Measurements from ENCODE around the gene GUCY1A1.

Gene GUCY1A1

DNA sequence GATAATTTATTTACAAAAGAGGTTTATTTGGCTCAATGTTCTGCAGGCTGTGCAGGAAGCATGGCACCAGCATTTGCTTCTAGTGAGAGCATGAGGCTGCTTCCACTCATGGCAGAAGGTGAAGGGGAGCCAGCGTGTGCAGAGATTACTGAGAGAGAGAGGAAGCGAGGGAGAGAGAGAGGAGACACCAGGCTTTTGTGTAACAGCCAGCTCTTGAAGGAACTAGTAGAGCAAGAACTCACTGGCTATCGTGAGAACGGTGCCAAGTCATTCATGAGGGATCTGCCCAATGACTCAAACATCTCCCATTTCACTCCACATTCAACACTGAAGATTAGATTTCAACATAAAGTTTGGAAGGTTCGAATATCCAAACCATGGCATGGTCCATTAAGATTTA, 12.7 kb downstream of the GUCY1A1 start (continued):
- TF ChIP-seq ZNF133 (tag by site-specific recombination; IDR thresholded peaks at IDR 0.05) (no peak), YY1 (tag by site-specific recombination; IDR thresholded peaks at IDR 0.05) (0 out of 2 replicates have a peak, but pooled peaks have one; percentile 23), GFI1B (tag by site-specific recombination; IDR thresholded peaks at IDR 0.05) (peak; percentile 79; the same call in 1 of the 2 replicates), ZNF354C (tag by site-specific recombination; IDR thresholded peaks at IDR 0.05; ENCODE audit: borderline replicate concordance, low read depth) (no peak), ZNF10 (tag by site-specific recombination; IDR thresholded peaks at IDR 0.05) (peak; percentile 71; the same call in 1 of the 2 replicates), ZNF600 (tag by site-specific recombination; IDR thresholded peaks at IDR 0.05) (peak; percentile 66), ZSCAN30 (tag by site-specific recombination; IDR thresholded peaks at IDR 0.05) (peak; percentile 66; the same call in 1 of the 2 replicates), FEZF1 (tag by site-specific recombination; IDR thresholded peaks at IDR 0.05) (0 out of 2 replicates have a peak, but pooled peaks have one; percentile 9), ZNF223 (tag by site-specific recombination; IDR thresholded peaks at IDR 0.05) (no peak), IKZF3 (tag by site-specific recombination; IDR thresholded peaks at IDR 0.05) (peak; percentile 37; the same call in 1 of the 2 replicates), ZFHX2 (tag by site-specific recombination; conservative IDR thresholded peaks at IDR 0.05) (no peak), ZNF596 (tag by site-specific recombination; IDR thresholded peaks at IDR 0.05) (peak; percentile 84), ZNF16 (tag by site-specific recombination; IDR thresholded peaks at IDR 0.05; ENCODE audit: low read depth) (peak; percentile 73; the same call in 1 of the 2 replicates), ZNF146 (tag by site-specific recombination; IDR thresholded peaks at IDR 0.05) (no peak)
- TF ChIP-seq, protein P1, sequence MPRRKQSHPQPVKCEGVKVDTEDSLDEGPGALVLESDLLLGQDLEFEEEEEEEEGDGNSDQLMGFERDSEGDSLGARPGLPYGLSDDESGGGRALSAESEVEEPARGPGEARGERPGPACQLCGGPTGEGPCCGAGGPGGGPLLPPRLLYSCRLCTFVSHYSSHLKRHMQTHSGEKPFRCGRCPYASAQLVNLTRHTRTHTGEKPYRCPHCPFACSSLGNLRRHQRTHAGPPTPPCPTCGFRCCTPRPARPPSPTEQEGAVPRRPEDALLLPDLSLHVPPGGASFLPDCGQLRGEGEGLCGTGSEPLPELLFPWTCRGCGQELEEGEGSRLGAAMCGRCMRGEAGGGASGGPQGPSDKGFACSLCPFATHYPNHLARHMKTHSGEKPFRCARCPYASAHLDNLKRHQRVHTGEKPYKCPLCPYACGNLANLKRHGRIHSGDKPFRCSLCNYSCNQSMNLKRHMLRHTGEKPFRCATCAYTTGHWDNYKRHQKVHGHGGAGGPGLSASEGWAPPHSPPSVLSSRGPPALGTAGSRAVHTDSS (tag by site-specific recombination; IDR thresholded peaks at IDR 0.05) = peak; percentile 35; the same call in 1 of the 2 replicates
- TF ChIP-seq, protein P2, sequence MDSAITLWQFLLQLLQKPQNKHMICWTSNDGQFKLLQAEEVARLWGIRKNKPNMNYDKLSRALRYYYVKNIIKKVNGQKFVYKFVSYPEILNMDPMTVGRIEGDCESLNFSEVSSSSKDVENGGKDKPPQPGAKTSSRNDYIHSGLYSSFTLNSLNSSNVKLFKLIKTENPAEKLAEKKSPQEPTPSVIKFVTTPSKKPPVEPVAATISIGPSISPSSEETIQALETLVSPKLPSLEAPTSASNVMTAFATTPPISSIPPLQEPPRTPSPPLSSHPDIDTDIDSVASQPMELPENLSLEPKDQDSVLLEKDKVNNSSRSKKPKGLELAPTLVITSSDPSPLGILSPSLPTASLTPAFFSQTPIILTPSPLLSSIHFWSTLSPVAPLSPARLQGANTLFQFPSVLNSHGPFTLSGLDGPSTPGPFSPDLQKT (IDR thresholded peaks at IDR 0.05; ENCODE audit: borderline replicate concordance, low read depth, low read length) = no peak
- TF ChIP-seq, protein P3, sequence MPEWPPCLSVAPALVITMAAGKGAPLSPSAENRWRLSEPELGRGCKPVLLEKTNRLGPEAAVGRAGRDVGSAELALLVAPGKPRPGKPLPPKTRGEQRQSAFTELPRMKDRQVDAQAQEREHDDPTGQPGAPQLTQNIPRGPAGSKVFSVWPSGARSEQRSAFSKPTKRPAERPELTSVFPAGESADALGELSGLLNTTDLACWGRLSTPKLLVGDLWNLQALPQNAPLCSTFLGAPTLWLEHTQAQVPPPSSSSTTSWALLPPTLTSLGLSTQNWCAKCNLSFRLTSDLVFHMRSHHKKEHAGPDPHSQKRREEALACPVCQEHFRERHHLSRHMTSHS (tag by site-specific recombination; IDR thresholded peaks at IDR 0.05) = no peak
- TF ChIP-seq, protein P4, sequence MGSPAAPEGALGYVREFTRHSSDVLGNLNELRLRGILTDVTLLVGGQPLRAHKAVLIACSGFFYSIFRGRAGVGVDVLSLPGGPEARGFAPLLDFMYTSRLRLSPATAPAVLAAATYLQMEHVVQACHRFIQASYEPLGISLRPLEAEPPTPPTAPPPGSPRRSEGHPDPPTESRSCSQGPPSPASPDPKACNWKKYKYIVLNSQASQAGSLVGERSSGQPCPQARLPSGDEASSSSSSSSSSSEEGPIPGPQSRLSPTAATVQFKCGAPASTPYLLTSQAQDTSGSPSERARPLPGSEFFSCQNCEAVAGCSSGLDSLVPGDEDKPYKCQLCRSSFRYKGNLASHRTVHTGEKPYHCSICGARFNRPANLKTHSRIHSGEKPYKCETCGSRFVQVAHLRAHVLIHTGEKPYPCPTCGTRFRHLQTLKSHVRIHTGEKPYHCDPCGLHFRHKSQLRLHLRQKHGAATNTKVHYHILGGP (tag by site-specific recombination; IDR thresholded peaks at IDR 0.05) = no peak

DNA sequence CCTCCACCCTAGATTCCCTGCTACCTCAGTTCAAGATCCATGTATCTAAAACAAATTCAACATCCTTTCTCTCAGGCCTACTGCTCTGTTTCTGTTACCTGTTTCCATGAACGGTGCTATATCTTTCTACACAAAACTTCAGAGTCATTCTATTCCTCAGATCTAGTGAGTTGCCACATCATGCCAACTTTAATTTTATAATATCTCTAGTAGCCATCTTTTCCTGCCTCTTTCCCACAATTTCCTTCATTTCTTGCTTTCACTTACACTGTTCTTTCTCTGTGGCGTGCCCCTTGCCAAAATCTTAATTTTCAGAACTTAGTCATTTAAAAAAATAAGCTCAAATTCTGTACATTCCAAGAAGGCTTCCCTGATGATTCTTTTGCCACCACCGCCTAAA, 15.2 kb downstream of the GUCY1A1 start:
- TF ChIP-seq ZNF354C (tag by site-specific recombination; IDR thresholded peaks at IDR 0.05; ENCODE audit: borderline replicate concordance, low read depth) = no peak
- no peak for TF ChIP-seq FEZF1 (tag by site-specific recombination; IDR thresholded peaks at IDR 0.05)
- TF ChIP-seq ZNF19 (tag by site-specific recombination; IDR thresholded peaks at IDR 0.05; ENCODE audit: low read depth) = no peak
- TF ChIP-seq ZNF433 (tag by site-specific recombination; IDR thresholded peaks at IDR 0.05; ENCODE audit: low read depth) = no peak
- TF ChIP-seq, protein P5, sequence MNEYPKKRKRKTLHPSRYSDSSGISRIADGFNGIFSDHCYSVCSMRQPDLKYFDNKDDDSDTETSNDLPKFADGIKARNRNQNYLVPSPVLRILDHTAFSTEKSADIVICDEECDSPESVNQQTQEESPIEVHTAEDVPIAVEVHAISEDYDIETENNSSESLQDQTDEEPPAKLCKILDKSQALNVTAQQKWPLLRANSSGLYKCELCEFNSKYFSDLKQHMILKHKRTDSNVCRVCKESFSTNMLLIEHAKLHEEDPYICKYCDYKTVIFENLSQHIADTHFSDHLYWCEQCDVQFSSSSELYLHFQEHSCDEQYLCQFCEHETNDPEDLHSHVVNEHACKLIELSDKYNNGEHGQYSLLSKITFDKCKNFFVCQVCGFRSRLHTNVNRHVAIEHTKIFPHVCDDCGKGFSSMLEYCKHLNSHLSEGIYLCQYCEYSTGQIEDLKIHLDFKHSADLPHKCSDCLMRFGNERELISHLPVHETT (tag by site-specific recombination; IDR thresholded peaks at IDR 0.05) = no peak
- no peak for TF ChIP-seq ZNF654 (tag by site-specific recombination; IDR thresholded peaks at IDR 0.05; ENCODE audit: low read depth)
- TF ChIP-seq ZNF624 (tag by site-specific recombination; IDR thresholded peaks at IDR 0.05) = no peak
- no peak for TF ChIP-seq GLIS1 (tag by site-specific recombination; IDR thresholded peaks at IDR 0.05)
- no peak for TF ChIP-seq ZNF549 (tag by site-specific recombination; IDR thresholded peaks at IDR 0.05)
- TF ChIP-seq, protein P6, sequence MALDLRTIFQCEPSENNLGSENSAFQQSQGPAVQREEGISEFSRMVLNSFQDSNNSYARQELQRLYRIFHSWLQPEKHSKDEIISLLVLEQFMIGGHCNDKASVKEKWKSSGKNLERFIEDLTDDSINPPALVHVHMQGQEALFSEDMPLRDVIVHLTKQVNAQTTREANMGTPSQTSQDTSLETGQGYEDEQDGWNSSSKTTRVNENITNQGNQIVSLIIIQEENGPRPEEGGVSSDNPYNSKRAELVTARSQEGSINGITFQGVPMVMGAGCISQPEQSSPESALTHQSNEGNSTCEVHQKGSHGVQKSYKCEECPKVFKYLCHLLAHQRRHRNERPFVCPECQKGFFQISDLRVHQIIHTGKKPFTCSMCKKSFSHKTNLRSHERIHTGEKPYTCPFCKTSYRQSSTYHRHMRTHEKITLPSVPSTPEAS (tag by site-specific recombination; IDR thresholded peaks at IDR 0.05) = no peak
- no peak for TF ChIP-seq ZNF121 (tag by site-specific recombination; IDR thresholded peaks at IDR 0.05)
- no peak for TF ChIP-seq SALL2 (tag by site-specific recombination; IDR thresholded peaks at IDR 0.05; ENCODE audit: borderline replicate concordance)
- POLR2A ChIA-PET = no interaction called here
- Histone ChIP-seq H3K4me3 (ENCODE audit: low read depth, low read length) (no peak overlapping the region), H3K9me3 (ENCODE audit: control insufficient read depth, insufficient read depth, low read depth, low read length) (no peaks in the 10 kb centered on the region), H3K27ac (ENCODE audit: extremely low read depth, low read depth, low read length) (no peak overlapping the region), H3K36me3 (ENCODE audit: control insufficient read depth in 2 of 2, insufficient read depth in 1 of 2, low read length in 2 of 2) (no peaks in the 10 kb centered on the region), H3K4me1 (ENCODE audit: control insufficient read depth, insufficient read depth, low read length) (peaks cover 2% of the 10 kb centered on the region; the same call in 1 of the 2 replicates)
- CTCF ChIA-PET = interaction anchor here (0.6 to 0.8 kb wide), 2 partner anchors 77 to 105 kb away, joined by 3 to 4 read pairs; partner anchors contain the start of gene GUCY1B1

All from HEK293 (cell line).